HK-2 (cell line): ENCODE results near the gene ZMYND12.

ENCODE experiments used
- DNase-seq: peaks from one replicate; pipeline ENCODE4 v3.0.0-alpha.2; 2018; ENCODE audit not compliant: unreplicated experiment

ZMYND12 gene

DNA sequence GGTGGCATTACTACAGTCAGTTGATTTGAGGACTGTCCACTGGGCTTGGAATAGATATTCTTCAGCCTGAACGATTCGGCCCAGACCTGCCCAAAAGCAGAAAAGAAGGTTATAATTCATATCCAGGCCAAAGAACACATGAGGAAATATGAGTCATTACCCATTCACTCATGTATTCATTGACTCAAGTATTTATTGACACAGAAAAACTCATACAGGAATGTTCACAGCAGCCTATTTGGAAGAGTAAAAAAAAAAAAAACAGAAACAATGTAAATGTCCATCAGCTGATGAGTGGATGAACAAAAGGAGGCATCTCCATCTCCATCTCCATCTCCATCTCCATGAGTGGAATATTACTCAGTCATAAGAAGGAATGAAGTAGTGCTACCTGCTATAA is 15.9 kb downstream of the ZMYND12 start:
- no peak for DNase-seq

- DNase-seq: no peak
Measured at GRCh38 chr1:42434340-42434739, 21.5 kb downstream of the ZMYND12 start.

DNA sequence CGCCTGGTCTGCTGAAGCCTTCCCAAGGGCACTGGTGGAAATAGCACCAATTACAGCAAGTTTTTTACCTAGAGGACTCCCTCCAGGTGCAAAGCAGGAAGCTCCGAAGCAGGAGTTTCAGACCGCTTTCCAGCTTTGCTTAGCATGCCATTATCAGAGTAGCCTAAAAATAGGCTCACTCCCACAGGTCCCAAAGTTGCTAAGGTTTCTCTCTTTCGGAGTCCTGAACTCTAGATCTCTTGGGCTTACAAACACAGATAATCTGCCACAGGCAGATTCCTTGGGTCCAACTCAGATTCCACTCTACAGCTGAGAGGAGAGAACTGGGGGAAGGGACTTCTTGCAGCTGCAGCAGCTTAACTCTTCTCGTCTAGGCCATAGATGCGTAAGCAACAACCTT is 22.5 kb downstream of the ZMYND12 start:
- DNase-seq: no peak

GRCh38 chr1:42432714-42433113 is 23.1 kb downstream of the ZMYND12 start:
- DNase-seq: no peak

DNA sequence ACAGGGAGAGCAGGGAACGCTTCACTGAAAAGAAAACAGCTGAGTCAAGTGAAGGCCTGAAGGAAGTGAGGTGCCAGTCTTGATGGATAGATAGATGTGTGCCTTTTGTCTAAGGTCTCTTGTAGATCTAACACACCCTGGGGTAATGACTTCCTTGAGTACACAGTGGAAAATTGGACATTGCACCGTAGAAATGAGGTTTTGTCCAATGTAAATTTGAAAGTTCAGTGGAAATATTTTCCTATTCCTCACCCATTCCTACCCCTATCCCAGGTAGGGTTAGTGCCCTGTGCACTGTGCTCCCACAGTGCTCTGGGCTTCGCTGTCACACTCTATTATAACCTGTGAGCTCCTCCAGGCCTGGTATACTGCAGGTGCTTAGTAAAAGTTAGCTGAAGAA is 24.3 kb downstream of the ZMYND12 start:
- DNase-seq: no peak

- no peak for DNase-seq
Measured at GRCh38 chr1:42430286-42431135, 25.3 kb downstream of the ZMYND12 start.

DNA sequence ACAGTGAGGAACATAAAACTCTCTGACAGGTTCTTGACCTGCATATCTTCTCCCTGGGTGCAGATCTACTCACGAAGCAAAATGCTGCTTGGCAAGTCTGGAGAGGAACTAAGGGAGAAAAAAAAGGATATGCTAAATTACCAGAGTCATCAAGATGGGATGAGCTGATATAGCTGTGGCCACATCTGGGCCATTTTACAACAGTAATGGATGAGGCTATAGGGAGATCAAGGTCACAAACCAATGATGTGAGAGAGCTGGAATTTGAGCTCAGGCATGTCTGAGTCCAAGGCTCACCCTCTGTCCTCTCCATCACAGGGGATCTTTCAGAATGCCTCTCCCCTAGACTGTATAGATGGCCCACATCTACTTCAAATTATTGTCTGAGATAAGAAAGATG is 26.2 kb downstream of the ZMYND12 start:
- DNase-seq: no peak

DNA sequence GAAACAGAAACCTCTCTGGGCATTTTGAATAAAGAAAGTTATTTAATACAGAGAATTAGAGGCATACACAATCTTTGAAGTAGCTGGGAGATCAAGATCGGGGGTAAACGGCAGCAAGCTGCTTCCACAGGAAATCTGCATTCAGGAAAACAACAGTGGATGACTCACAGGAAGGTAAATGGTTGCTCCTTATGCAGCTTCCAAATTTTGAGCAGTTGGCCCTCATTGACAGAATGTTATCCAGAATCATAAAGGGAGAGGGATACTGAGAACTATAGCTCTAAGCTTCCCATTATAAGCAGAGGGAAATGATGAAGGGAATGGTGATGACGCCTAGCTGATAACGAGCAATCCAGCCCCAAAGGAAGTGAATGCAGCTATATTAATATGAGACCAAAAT is 28.6 kb downstream of the ZMYND12 start:
- DNase-seq: no peak

DNA sequence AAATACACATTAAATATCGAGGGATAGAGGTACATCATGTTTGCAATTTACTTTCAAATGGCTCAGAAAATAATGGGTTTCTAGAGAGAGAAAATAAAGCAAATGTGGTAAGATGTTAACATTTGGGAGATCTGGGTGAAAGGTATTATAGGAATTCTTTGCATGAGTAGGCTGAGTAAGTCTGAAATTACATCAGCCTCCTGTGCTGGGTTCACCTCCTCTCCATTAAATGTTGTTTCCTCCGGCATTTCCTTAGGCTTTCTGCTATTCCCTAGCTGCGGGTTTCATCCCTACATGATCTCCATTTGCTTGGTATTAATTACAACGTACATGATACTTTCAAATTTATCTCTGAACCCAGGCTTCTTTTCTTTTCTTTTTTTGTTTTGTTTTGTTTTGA is 31.6 kb downstream of the ZMYND12 start:
- no peak for DNase-seq

DNA sequence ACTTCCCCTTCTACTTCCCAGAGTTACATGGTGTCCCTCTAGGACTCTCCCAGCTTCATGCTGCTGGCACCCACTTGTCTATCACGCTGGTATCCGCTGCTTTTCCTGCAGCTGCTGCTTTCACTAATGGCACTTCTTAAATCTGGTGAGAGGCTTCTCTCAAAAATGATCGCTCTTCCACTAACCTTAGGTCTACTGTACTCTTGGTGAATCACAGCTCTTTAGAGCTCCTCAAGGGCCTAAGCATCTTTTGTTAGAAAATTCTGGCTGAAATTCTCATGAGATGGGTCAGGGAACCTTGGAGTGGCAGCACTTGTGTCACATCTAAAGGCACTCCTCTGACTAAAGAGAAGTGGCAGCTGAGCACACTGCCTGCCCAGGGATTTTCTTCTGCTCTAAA is 32.1 kb downstream of the ZMYND12 start:
- DNase-seq: no peak

GRCh38 chr1:42422737-42423136 is 33.1 kb downstream of the ZMYND12 start:
- DNase-seq: no peak

GRCh38 chr1:42420911-42421585 is 34.8 kb downstream of the ZMYND12 start:
- peak; percentile 65 for DNase-seq

GRCh38 chr1:42420121-42420520 is 35.7 kb downstream of the ZMYND12 start:
- no peak for DNase-seq

DNA sequence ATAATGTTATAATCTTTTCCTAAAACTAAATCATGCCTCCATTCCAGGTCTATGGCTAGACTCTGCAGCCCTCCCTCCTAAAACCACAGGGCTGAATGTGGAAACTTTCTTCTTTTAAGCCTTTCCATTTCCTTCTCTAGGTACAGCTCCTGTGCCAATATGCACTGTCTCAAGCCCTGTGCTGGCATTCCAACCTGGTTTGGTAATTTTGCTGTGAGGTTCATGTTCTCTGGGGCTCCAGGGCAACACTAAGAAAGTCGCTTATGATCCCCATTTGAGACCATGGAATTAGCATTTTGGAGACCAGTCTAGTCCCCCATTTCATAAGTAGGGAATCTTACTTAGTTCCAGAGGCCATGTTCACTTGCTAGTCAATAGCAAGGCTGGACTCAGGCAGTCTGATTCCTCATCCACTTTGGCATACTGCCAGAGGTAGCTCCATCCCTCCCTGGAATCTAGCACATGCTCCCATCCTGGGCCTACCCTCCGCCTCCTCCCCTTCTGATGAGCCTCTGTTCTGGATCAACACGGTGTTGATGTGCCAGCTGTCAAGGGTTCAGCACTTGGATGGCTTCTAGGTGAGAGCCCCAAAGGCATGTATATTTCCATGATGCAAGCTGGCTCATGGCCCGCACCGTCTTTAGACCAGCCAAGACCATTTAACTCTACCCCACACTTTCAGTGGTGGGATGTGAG is 36.5 kb downstream of the ZMYND12 start:
- no peak for DNase-seq

DNA sequence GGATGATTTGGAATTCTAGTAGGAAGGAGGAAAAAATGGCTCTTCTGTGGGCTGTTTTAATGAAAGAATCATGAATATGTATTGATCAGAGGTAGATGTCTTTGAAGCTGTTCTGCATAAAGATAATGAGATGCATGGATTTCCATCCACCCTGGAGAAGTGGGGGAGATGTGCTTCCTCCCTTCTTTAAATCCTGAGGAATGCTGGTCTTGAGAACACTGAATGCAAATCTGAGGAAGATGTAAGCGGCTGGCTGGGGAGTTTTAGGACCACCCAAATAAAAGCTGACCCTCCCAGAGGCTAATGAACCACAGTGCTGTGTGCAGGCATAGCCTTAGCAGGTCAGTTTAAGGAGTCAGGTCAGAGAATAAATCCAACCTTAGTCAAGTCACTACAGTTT is 37.3 kb downstream of the ZMYND12 start:
- DNase-seq: no peak

GRCh38 chr1:42417166-42417565 is 38.7 kb downstream of the ZMYND12 start:
- DNase-seq: no peak

DNA sequence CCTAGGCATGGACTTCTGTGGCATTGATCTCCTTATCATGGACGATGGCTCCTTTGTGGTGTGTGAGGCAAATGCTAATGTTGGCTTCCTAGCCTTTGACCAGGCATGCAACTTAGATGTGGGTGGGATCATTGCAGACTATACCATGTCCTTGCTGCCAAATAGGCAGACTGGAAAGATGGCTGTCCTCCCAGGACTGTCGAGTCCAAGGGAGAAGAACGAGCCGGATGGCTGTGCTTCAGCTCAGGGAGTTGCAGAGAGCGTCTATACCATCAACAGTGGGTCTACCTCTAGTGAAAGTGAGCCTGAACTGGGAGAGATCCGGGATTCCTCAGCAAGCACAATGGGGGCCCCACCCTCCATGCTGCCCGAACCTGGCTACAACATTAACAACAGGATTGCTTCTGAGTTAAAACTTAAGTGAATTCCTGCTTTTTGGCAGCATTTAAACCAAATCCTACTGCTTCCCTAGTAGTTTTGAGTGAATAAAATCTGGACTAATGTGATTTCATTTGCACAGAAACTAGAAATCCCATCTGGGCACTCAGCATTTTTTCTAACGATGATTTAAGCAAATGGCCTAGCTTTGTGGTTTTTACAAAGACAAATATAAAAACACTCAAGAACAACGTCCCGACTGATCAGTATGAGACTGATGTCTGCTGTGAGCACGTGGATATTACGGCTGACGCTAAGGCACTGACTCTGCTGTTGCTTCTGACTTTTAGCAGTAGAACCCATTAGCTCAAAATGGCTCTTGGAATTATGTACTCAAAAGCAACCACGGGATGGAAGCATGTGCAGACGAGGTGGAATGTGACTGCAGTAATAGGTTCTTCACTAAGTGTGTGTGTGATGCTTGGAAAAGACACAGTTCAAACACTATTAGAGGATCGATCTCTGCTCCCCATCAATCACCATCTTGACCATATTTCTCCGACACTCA is 41.0 kb downstream of the ZMYND12 start:
- no peak for DNase-seq

DNA sequence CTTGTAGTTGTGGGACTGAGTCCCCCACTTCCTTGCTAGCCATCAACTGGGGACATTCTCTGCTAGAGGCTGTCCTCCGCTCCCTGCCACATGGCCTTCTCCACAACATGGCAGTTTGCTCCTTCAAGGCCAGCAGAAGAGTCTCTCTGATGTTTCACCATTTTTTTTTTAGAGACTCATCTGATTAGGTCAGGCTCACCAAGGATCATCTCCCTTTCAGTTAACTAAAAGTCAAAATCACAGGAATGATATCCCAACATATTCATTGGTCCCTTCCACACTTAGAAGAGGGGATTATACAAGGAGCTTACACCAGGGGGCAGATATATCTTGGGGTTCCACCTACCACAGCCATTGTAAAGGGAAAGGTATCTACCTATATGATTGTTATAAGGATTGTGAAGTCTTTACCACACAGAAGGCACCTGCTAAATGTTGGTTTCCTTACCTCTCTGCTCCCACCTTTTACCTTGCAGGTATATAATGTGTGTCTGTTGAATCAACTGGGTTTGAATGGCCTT is 51.9 kb downstream of the ZMYND12 start:
- no peak for DNase-seq

GRCh38 chr1:42399315-42400100 is 56.3 kb downstream of the ZMYND12 start:
- DNase-seq: no peak

- no peak for DNase-seq
Measured at GRCh38 chr1:42392967-42393848, 62.6 kb downstream of the ZMYND12 start.
